Measurements from ENCODE around the gene GLUL. TPM values are rescaled to one million over a fixed set of nuclear protein-coding genes. Genes with fewer than 3 reads are reported as not detected.

GLUL gene
- total RNA-seq, 2 donors from 2014 or later = 159 to 236 TPM

DNA sequence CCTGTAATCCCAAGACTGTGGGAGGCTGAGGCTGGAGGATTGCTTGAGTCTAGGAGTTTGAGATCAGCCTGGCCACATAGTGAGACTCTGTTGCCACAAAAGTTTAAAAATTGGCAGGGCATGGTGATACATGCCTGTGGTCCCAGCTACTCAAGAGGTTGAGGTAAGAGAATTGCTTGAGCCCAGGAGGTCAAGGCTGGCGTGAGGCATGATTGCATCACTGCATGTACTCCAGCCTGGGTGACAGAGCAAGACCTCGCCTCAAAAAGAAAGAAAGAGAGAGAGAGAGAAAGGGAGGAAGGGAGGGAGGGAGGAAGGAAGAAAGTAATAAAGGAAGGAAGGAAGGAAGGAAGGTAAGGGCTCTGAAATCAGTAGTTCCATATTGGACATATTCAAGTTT is 25.0 kb downstream of the GLUL start:
- Mint-ChIP-seq H3K27ac (no peak overlapping the region), H3K4me3 (no peak overlapping the region), H3K4me1 (no peaks in the 10 kb centered on the region), H3K36me3 (ENCODE audit: low read depth) (no peaks in the 10 kb centered on the region), H3K27me3 (peaks cover 7% of the 10 kb centered on the region), H3K9me3 (no peaks in the 10 kb centered on the region)
- no peak for ATAC-seq (replicated peaks)

DNA sequence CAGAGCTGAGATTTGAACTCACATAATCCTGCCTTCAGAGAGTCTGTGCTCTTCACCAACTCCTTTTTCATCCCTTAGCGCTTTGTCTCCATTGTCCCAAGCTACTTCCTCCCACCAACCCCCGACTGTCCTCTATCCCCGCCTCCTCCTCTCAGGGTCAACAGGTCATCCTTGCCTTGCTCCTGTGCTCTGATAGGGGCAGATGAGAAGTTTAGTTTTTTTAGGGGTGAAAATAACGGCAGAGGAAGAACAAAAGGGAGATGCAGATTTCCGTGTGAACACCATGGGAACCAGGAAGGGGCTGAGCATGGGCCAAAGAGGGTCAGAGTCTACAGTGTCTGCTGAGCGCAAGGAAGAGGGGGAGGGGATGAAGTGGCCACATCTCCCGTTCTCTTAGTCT is 31.9 kb downstream of the GLUL start:
- Mint-ChIP-seq H3K36me3 (ENCODE audit: low read depth) (no peaks in the 10 kb centered on the region), H3K27me3 (no peaks in the 10 kb centered on the region), H3K4me3 (no peak overlapping the region), H3K27ac (no peak overlapping the region), H3K4me1 (no peaks in the 10 kb centered on the region), H3K9me3 (no peaks in the 10 kb centered on the region)
- ATAC-seq (replicated peaks) = no peak

DNA sequence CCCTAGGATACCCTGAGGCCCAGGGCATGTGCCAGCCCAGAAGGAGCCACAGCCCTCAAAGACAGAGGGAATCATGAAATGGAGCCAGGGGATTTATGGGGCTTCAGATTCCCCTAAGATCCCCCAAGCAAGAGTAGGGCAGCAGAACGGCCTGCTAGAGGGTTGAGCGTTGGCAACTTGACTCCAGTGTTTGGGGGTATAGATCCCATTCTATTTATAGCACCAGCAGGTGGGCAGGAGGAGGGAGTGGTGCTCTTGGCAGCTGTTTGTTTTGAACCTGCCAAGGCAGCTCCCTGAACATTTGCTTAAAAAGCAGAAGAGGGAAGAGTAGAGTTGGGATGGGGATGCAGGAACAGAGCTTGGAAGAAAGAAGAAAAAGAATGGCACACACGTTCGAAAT is 33.7 kb downstream of the GLUL start:
- no peaks in the 10 kb centered on the region for H3K27me3 Mint-ChIP-seq

DNA sequence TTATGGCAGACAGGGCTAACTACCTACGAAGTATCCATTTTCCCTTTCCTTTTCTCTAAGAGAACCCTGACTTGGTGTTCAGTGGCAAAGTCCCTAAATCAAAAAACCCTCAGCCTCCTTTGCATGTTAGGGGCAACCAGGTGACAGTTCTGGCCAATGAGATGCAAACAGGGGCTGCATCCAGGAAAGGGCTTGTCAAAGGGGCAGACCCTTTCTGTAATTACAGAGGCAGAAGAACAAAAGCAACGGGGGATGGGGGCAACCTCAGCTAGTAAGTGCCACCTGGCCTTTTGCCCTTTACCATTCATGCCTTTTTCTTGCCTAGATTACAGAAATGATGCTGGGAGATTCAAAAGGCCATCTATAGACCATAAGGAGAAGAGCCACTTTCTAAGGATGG is 34.4 kb downstream of the GLUL start:
- H3K9me3 Mint-ChIP-seq = no peaks in the 10 kb centered on the region
- no peaks in the 10 kb centered on the region for H3K4me1 Mint-ChIP-seq
- no peak for ATAC-seq (replicated peaks)
- no peak overlapping the region for H3K4me3 Mint-ChIP-seq
- H3K27me3 Mint-ChIP-seq = no peaks in the 10 kb centered on the region
- no peak overlapping the region for H3K27ac Mint-ChIP-seq
- no peaks in the 10 kb centered on the region for H3K36me3 Mint-ChIP-seq (ENCODE audit: low read depth)

More for the DNA sequence above, 33.7 kb downstream of the GLUL start:
- Mint-ChIP-seq H3K27ac (no peak overlapping the region), H3K36me3 (ENCODE audit: low read depth) (no peaks in the 10 kb centered on the region), H3K4me1 (no peaks in the 10 kb centered on the region), H3K9me3 (no peaks in the 10 kb centered on the region), H3K4me3 (no peak overlapping the region)
- ATAC-seq (replicated peaks) = no peak

DNA sequence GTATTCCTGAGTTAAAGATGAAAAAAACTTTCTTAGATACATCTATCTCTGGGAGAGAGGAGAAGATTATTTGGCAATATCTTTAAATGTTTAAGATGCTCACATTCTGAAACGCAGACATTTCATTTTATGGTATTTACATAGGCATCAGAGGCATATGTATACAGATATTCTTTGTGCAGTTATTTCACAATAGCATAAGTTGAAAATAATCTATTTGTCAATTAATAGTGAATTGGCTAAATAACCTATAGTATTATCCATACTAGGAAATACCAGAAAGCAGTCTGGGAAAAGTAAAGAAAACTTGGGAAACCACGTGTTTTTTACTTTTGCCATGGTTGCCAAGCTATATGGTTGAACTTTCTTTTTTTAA is 35.9 kb downstream of the GLUL start:
- Mint-ChIP-seq H3K9me3 (no peaks in the 10 kb centered on the region), H3K4me3 (no peak overlapping the region), H3K27ac (no peak overlapping the region), H3K27me3 (peaks cover 4% of the 10 kb centered on the region), H3K4me1 (no peaks in the 10 kb centered on the region), H3K36me3 (ENCODE audit: low read depth) (no peaks in the 10 kb centered on the region)
- no peak for ATAC-seq (replicated peaks)

DNA sequence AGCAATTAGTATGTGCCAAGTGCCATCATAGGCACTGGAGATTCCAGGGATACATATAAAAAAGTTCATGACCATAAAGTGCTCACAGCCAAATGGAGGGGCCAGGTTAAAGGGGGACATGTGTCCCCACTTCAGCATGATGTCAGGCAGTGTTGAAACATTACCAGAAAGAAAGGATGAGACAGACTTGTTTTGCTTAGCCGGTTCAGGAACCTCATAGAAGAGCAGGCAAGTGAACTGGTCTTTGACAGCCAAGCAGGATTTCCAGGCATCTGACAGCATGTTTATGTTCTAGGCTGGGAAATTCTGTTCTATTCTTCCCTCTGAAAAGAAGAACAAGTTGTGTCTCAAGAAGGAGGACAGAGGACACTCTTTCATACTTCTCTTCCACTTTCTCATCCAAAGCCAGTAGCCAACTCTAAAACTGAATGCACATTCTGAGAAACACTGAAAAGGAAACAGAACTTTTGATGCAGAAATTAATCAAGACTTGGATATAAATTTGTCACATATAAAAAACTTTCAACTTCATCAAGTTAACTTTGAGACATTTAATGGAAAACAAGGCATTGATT is 39.7 kb downstream of the GLUL start:
- Mint-ChIP-seq H3K36me3 (ENCODE audit: low read depth) (no peaks in the 10 kb centered on the region), H3K27ac (no peak overlapping the region), H3K27me3 (peaks cover 4% of the 10 kb centered on the region), H3K4me1 (no peaks in the 10 kb centered on the region), H3K9me3 (no peaks in the 10 kb centered on the region), H3K4me3 (no peak overlapping the region)
- no peak for ATAC-seq (replicated peaks)

DNA sequence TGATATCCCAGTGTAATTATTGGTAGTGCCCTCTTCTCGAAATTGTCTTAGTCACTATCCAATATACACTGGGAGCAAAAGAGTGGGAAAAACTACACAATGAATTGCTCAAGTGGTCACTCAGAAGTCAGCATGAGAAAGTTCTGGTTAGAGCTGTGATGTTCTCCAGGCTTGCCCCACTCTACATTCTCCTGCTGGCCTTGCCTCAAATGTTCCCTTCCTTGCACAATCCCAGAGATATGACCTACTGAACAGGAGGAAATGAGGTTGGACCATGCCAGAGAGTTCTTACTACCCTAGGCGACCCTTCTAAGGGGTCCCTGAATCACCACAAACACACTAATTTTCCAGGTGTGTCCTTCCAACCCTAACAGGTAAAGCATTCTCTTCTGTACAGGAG is 40.8 kb downstream of the GLUL start:
- Mint-ChIP-seq H3K27ac (no peak overlapping the region), H3K36me3 (ENCODE audit: low read depth) (no peaks in the 10 kb centered on the region), H3K9me3 (no peaks in the 10 kb centered on the region), H3K4me3 (no peak overlapping the region), H3K4me1 (no peaks in the 10 kb centered on the region), H3K27me3 (peaks cover 4% of the 10 kb centered on the region)
- ATAC-seq (replicated peaks) = no peak

DNA sequence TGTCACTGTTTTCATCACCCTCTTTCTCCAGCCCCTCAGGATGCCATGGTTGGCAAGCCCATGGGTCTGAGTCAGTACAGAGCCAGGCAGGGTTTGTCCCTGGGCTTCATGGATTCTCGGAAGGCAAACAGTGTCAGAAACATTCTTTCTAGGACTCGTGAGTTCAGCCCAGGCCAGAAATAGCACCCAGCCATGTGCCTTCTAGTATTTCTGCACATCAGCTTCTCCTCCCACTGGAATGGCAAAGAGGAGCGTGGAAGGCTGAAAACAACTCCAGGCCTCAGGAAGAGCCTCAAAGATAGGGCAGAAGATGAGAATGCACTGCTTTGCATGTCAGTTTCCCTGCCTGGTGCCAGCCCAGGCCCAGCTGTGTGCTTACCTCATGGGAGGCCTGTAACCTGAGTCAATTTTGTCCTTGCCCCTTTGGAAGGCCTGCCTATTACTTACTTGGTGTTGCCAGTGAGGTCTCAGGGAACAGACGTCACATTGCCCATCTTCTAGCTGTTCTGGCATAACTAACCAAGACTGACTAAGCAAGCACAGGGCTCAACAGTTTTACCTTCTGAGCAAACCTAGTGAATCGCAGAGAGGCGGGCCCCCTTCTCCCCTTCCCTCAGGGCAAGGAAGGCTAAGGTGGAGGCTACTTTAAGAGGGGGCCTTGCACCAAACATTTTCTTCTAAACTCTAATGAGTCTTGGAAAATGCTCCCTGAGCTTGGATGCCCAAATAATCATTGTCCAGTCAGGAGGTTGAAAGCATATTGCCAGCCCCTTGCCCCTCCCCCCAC is 42.4 kb downstream of the GLUL start:
- no peaks in the 10 kb centered on the region for H3K36me3 Mint-ChIP-seq (ENCODE audit: low read depth)
- peaks cover 4% of the 10 kb centered on the region for H3K27me3 Mint-ChIP-seq
- ATAC-seq (replicated peaks) = no peak
- H3K4me1 Mint-ChIP-seq = no peaks in the 10 kb centered on the region
- H3K27ac Mint-ChIP-seq = no peak overlapping the region
- H3K9me3 Mint-ChIP-seq = no peaks in the 10 kb centered on the region
- no peak overlapping the region for H3K4me3 Mint-ChIP-seq

DNA sequence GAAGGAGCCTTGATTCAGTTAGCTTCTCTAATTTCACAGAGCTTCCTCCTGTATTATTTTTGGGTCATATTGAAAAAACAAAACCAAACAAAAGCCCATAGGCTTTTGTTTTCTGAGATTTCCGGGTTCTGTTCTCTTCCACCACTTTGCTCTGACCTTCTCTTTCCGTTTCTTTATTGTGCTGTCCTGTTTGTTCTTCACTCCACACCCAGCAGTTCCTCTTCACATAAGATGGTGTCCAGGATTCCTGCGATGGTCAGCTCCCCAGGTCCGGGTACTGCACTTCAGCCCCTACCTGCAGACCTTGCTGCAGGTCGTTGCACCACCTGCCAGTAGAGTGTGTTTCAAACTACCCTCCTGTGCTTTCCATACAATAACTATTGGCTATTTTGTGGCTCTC is 44.6 kb downstream of the GLUL start:
- ATAC-seq (replicated peaks) = no peak
- no peak overlapping the region for H3K4me3 Mint-ChIP-seq
- H3K27ac Mint-ChIP-seq = no peak overlapping the region
- H3K4me1 Mint-ChIP-seq = no peaks in the 10 kb centered on the region
- no peaks in the 10 kb centered on the region for H3K36me3 Mint-ChIP-seq (ENCODE audit: low read depth)
- H3K9me3 Mint-ChIP-seq = no peaks in the 10 kb centered on the region
- H3K27me3 Mint-ChIP-seq = peaks cover 4% of the 10 kb centered on the region

DNA sequence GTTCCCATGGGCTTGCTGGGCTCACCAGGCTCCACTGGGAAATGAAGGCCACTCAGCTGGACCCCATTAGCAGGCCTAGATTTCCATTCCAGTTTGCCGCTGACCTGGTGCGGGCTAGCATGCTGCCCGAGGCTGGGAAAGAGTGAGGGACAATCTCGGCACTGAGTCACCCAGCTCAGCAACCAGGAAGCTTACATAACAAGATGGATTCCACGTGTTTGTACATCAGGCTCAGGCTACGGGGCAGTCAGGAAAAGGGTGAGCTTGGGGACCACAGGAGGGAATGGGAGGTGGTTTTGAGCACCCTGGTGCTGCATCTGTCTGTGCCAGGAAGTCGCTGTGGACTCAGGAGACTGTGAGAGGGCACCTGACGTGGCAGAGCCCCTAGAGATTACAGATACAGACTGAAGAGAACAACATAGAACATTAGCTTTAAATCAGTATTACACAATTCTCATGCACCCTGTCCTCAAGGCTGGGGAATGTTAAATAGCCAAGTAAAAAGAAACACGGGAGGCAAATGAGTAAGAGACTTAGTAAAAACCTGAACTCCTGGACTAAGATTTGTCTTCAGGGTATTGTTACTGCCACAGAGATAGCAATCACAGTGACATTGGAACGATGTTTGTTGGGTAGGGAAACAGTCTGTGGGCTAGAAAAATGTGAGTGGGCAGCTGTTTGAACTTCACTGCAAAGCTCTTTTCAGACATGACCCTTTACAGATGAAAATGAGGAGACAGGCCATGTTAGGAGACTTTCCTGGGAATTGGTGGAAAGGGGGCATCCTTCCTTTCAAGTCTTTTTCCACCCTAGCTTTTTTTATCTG is 51.1 kb downstream of the GLUL start:
- ATAC-seq (replicated peaks) = no peak
- peak overlapping the region; percentile 65 for H3K27ac Mint-ChIP-seq
- H3K36me3 Mint-ChIP-seq (ENCODE audit: low read depth) = no peaks in the 10 kb centered on the region
- H3K4me3 Mint-ChIP-seq = no peak overlapping the region
- H3K9me3 Mint-ChIP-seq = no peaks in the 10 kb centered on the region
- H3K27me3 Mint-ChIP-seq = no peaks in the 10 kb centered on the region
- no peaks in the 10 kb centered on the region for H3K4me1 Mint-ChIP-seq

DNA sequence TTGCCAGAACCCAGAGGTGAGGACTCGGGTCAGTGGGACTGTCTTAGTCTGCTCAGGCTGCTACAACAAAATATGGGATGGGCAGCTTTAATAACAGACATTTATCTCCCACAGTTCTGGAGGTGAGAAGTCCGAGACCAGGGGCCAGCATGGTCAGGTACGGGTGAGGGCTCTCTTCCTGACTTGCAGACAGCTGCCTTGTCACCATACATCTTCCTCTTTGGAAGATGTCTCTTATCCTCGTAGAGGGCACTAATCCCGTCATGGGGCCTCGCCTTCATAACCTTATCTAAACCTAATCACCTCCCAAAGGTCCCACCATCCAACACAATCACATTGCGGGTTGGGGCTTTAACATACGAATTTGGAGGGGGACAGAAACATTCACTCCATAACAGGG is 51.9 kb downstream of the GLUL start:
- no peak for ATAC-seq (replicated peaks)
- no peak overlapping the region for H3K4me3 Mint-ChIP-seq

DNA sequence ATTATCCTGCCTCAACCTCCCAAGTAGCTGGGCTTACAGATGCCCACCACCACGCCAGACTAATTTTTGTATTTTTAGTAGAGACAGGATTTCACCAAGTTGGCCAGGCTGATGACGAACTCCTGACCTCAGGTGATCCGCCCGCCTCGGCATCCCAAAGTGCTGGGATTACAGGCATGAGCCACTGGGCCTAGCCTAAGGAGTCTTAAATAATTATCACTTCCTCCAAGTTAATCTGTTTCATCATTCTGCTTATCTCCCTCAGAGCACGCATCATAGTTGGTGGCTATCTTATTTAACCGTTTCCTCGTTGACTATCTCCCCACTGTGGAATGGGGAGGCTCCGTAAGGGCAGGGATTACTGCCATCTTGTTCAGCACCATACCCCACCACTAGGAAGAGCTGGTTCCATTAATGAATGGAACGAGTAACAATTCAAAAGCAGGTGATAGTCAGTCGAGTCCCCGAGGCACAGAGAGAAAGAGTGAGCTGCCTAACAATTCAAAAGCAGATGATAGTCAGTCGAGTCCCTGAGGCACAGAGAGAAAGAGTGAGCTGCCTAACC is 52.7 kb downstream of the GLUL start:
- Mint-ChIP-seq H3K4me1 (no peaks in the 10 kb centered on the region), H3K4me3 (no peak overlapping the region), H3K36me3 (ENCODE audit: low read depth) (no peaks in the 10 kb centered on the region), H3K9me3 (no peaks in the 10 kb centered on the region), H3K27ac (no peak overlapping the region), H3K27me3 (no peaks in the 10 kb centered on the region)
- no peak for ATAC-seq (replicated peaks)

More for the DNA sequence above, 51.9 kb downstream of the GLUL start:
- Mint-ChIP-seq H3K36me3 (ENCODE audit: low read depth) (no peaks in the 10 kb centered on the region), H3K9me3 (no peaks in the 10 kb centered on the region), H3K27me3 (no peaks in the 10 kb centered on the region), H3K27ac (no peak overlapping the region), H3K4me1 (no peaks in the 10 kb centered on the region)

DNA sequence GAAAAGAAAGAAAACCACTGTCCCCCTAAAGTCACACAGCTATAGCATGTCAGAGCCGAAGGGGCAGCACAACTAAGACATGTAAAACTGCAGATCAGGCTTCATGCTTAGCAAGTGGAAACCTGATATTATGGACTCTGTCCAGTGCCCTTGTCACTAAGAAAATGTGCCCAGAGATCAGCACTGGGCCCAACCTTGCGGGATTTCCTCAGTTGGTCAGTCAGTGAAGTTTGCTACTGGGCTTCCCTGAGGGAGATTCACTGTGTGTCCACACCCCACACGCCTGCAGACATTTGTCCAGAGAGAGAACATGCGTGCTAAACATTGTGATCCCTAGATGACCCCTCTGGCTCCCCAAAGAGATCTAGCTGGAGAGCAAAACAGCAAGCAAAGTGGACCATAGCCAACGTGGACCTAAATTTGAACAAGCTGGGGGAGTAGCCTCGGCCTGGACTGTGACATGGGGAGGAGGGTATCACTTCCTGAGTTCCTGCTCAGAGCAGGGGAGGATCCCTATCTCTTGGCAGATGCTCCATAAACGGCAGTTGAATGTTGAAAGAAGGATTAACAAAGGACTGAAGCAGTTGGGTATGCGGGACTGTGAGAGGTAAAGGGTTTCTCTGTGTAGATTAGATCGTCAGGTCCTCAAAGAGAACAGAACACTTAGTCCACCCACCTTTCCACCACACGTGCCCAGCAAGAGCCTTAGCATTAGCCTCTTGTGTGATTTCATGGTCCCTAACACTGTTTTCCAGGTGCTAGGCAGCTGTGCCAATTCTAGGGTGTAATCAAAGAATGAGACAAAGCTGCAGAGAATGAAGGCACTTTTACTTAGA is 53.6 kb downstream of the GLUL start:
- Mint-ChIP-seq H3K4me3 (no peak overlapping the region), H3K4me1 (no peaks in the 10 kb centered on the region)
- no peak for ATAC-seq (replicated peaks)

More for the DNA sequence above, 53.6 kb downstream of the GLUL start:
- Mint-ChIP-seq H3K27me3 (no peaks in the 10 kb centered on the region), H3K36me3 (ENCODE audit: low read depth) (no peaks in the 10 kb centered on the region), H3K9me3 (no peaks in the 10 kb centered on the region), H3K27ac (no peak overlapping the region)

Measured in activated T-helper 17 cell treated with anti-CD3 and anti-CD28 coated beads, Interleukin-2, amount 50 U/mL, for 72 hours (primary cell).